ENCODE data around the gene SPRED3. TPM values are rescaled to one million over a fixed set of nuclear protein-coding genes. Genes with fewer than 3 reads are reported as not detected.

Gene SPRED3
- total and polyA plus RNA-seq, 9 of the 15 experiments (the other 6 are each of a cell fraction or from before 2014, with no cell fraction given), result 0.05 to 1.3 (median 0.36) TPM

- 0 out of 4 replicates have a peak, but pooled peaks of 1 of the 2 experiments have one; percentile 10 for TF ChIP-seq TEAD1 (CRISPR knock-in tag; IDR thresholded peaks at IDR 0.05)
- TF ChIP-seq MXI1 (IDR thresholded peaks at IDR 0.05; ENCODE audit: low read depth, low read length), result no peak
- TF ChIP-seq FOXK1 (CRISPR knock-in tag; IDR thresholded peaks at IDR 0.05; ENCODE audit: borderline replicate concordance), result no peak
- TF ChIP-seq, protein P1, sequence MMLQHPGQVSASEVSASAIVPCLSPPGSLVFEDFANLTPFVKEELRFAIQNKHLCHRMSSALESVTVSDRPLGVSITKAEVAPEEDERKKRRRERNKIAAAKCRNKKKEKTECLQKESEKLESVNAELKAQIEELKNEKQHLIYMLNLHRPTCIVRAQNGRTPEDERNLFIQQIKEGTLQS (IDR thresholded peaks at IDR 0.05), result no peak
- TF ChIP-seq, protein P1 (CRISPR knock-in tag; conservative IDR thresholded peaks at IDR 0.05), result no peak
- TF ChIP-seq SRF (CRISPR knock-in tag; IDR thresholded peaks at IDR 0.05), result peak in 1 of 2 experiments; percentile 24; a peak in 1 of 4 replicates
- no peak for TF ChIP-seq HDAC6 (IDR thresholded peaks at IDR 0.05; ENCODE audit: low read depth, low read length)
- TF ChIP-seq, protein P2, sequence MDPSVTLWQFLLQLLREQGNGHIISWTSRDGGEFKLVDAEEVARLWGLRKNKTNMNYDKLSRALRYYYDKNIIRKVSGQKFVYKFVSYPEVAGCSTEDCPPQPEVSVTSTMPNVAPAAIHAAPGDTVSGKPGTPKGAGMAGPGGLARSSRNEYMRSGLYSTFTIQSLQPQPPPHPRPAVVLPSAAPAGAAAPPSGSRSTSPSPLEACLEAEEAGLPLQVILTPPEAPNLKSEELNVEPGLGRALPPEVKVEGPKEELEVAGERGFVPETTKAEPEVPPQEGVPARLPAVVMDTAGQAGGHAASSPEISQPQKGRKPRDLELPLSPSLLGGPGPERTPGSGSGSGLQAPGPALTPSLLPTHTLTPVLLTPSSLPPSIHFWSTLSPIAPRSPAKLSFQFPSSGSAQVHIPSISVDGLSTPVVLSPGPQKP (CRISPR knock-in tag; IDR thresholded peaks at IDR 0.05), result no peak
- TF ChIP-seq TAF1 (IDR thresholded peaks at IDR 0.05; ENCODE audit: control insufficient read depth, extremely low read depth, insufficient read depth, low read length, severe bottlenecking), result no peak
- no peak for TF ChIP-seq NONO (IDR thresholded peaks at IDR 0.05; ENCODE audit: low read depth in 2 of 2, low read length in 1 of 2)
- TF ChIP-seq MCM2 (IDR thresholded peaks at IDR 0.05; ENCODE audit: low read depth), result no peak
- TF ChIP-seq SMARCA4 (IDR thresholded peaks at IDR 0.05), result no peak
- no peak for TF ChIP-seq ZC3H11A (IDR thresholded peaks at IDR 0.05; ENCODE audit: low read depth, low read length)
- peak in 1 of 2 experiments; percentile 23; a peak in 1 of 4 replicates for TF ChIP-seq NRF1 (conservative IDR thresholded peaks at IDR 0.05 in 1 of 2, IDR thresholded peaks at IDR 0.05 in 1 of 2)
- peak; percentile 22; the same call in 1 of the 2 replicates for TF ChIP-seq TFAP4 (CRISPR knock-in tag; IDR thresholded peaks at IDR 0.05; ENCODE audit: borderline replicate concordance)
- TF ChIP-seq, protein P3, sequence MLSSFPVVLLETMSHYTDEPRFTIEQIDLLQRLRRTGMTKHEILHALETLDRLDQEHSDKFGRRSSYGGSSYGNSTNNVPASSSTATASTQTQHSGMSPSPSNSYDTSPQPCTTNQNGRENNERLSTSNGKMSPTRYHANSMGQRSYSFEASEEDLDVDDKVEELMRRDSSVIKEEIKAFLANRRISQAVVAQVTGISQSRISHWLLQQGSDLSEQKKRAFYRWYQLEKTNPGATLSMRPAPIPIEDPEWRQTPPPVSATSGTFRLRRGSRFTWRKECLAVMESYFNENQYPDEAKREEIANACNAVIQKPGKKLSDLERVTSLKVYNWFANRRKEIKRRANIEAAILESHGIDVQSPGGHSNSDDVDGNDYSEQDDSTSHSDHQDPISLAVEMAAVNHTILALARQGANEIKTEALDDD (IDR thresholded peaks at IDR 0.05), result peak; percentile 45; the same call in 1 of the 2 replicates
- peak in 1 of 2 experiments; percentile 40 for TF ChIP-seq E2F6 (IDR thresholded peaks at IDR 0.05; ENCODE audit: borderline replicate concordance in 1 of 2, extremely low read depth in 1 of 2, insufficient read depth in 1 of 2, insufficient read length in 1 of 2, low read depth in 1 of 2, low read length in 1 of 2, poor library complexity in 1 of 2, severe bottlenecking in 1 of 2)
- 0 out of 2 replicates have a peak, but pooled peaks have one; percentile 2 for TF ChIP-seq TAL1 (IDR thresholded peaks at IDR 0.05)
- no peak for TF ChIP-seq SIN3A (IDR thresholded peaks at IDR 0.05; ENCODE audit: borderline replicate concordance in 2 of 2, control insufficient read depth in 1 of 2, low read depth in 2 of 2, low read length in 2 of 2)
- no peak for TF ChIP-seq SOX6 (IDR thresholded peaks at IDR 0.05)
These were observed 748 bp upstream of the SPRED3 start, which contains the start of gene GGN (continued) for GRCh38 chr19:38387550-38388348.
